Activated CD4-positive, alpha-beta T cell treated with anti-CD3 and anti-CD28 coated beads, Interleukin-2, amount 50 U/mL, for 4 hours (primary cell): ENCODE measurements around the gene IQCE.

Experiments
- DNase-seq, 2 experiments: peaks; one replicate each; pipeline ENCODE4 v3.0.0-alpha.2; 2020

Gene IQCE

DNA sequence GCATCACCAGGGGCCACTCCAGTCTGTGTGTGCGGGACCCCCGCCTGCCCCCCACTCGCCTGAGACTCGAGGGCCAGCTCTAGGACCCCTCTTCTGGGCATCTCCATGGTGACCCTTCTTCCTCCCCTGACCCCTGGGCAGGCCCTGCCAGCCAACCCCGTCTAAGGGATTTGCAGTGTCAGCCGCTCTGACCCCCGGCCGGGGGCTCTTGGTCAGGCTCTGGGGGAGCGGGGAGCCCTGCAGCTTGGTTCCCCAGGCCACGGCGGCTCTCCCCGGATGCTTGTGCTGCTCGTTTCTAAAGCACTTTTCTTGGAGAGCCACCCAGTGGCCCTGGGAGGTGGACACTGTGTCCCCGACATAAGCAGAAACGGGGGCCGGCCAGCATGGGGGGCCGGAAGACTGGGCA is 78.3 kb downstream of the IQCE start:
- DNase-seq: no peak

DNA sequence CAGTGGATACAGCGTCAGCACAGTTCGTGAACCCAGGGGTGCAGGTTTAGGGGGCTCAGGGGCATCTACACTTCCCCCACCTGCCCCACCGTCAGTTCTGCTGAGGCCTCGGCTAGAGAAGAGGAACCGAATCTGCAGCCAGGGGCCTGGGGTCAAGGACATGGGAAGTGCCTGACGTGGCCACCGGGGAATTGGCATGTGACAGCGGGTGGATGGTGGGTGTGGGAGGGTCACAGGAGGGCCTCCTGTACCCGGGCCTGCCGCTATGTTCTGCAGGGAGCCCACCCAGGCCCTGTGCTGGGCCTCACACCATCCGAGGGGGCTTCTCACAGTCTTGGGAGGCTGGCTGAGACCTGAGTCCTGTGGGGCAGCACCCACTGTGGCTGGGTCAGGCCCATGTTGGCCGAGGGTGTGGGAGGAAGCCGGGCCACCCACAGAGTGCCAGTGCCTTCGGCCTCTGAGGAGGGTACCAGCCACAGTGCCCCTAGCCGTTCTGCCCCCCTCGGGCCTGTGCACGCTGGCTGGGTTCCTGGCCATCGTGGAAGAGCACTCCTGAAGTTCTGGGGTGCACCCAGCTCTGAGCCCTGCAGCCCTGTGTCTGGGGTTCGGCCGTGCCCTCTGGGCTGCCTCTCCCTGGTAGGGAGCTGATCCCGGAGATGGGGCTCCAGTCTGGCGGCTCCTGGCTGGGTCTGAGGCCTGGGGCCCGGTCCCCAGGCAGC is 78.9 kb downstream of the IQCE start:
- no peak for DNase-seq

GRCh38 chr7:2638224-2638991 is 79.6 kb downstream of the IQCE start:
- no peak for DNase-seq

GRCh38 chr7:2639181-2639681 is 80.5 kb downstream of the IQCE start:
- no peak for DNase-seq

- DNase-seq: no peak
Measured at GRCh38 chr7:2639695-2640481, 81.1 kb downstream of the IQCE start.

- DNase-seq: no peak
Measured at GRCh38 chr7:2640482-2640830, 81.7 kb downstream of the IQCE start.

DNA sequence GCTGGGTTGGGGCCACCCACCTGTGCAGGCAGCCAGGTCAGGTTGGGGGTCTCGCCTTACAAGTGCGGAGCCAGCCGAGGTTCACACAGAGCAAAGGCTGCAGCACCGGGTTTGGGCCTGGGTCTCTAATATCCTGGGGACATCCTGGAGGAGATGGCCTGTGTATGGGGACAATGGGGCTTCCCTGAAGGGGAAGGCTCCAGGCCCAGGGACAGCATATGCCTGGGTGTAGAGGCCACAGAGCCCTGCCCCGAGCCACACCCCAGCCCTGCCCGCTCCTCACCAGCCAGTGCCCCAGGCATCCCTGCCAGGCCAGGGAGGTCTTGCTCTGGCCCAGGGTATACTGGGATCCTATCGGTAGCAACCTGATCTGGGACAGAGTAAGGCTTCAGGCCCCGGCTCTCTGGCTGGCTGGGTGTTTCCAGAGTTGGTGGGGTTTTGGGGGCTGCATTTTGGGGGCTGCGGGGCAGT is 82.1 kb downstream of the IQCE start:
- DNase-seq: no peak

DNA sequence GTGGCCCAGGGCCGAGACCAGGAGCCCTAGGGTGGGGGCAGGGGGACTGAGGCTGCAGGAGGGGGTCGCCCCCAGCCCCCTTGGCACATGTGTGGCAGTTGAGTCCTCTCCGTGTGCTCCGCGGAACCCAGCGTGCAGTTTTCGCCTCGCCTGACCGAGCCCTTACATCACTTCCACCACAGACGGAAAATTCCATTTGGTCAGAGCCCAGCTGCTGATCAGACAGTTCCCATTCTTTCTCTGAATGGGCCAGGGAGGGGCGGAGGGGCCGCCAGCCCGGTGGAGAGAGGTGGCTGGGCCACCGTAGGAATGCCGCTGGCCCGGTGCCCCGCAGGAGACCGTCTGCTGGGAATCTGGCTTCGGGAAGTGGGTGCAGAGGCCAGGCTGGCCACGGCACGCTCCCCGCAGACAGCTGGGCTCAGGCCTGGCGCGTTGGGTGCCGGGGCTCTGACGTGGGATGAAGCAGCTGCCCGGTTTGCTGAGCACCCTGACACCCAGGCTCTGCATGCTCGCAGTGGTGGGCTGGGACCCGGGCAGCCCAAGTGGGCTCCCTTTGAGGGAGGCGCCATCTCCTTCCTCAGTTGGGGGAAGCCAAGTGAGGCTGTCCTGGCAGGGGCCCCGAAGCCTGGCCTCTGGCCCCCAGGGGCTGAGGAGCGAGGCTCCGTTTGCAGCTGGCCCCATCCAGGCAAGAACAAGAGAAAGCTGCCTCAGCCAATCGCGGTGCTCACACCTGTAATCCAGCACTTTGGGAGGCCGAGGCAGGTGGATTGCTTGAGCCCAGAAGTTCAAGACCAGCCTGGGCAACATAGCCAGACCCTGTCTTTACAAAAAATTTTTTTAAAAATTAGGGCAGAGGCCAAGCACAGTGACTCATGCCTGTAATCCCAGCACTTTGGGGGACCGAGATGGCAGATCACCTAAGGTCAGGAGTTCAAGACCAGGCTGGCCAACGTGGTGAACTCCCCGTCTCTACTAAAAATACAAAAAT is 82.9 kb downstream of the IQCE start:
- DNase-seq: no peak

- no peak for DNase-seq
Measured at GRCh38 chr7:2643386-2644219, 84.8 kb downstream of the IQCE start.

DNA sequence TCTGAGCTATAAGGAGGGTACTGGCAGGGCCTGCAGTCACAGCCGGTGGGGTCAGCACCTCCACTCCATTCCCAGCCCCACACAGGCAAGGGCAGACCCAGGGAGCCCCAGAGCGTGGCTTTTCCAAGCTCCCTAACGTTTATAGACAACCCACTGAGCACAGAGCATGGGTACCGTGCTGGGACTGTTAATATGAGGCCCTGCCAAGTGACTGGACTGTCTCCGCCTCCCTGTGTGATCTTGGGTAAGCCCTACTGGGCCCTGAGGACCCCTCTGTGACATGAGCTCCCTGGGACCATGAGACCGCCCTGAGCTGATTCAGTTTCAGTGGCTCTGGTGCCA is 85.4 kb downstream of the IQCE start:
- DNase-seq: no peak

DNA sequence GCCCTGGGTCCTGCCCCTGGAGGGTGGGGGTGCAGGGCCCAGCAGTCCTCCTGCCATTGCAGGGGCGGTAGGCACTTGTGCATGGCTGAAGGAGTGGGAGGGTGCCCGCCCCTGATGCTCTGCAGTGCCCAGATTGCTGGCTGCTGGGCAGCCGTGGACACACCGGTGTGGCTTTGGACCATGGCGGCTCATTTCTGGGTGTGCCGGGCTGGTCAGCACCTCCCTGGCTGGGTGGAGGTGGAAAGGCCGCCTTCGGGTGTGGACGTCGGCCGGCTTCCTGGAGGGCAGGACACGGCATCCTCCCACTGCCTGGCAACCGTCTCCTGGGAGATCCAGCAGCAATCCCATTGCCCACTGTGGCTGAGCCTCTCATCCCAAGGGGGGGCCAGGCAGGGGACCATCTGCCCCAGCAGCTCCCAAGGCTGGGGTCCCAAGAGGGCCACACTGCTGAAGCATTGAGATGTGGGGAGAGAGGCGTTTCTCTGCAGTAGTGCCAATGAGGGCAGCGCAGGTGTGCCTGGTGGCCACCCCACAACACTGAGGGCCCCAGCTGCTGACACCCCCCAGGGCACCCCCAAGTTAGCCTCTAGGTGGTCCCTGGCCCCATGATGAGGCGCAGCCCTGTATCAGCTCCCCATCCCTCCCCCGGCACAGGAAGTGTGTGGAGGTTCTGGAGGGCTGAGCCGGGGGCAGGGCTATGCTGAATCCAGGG is 85.9 kb downstream of the IQCE start:
- DNase-seq: no peak

GRCh38 chr7:2645274-2645868 is 86.6 kb downstream of the IQCE start:
- DNase-seq: no peak

DNA sequence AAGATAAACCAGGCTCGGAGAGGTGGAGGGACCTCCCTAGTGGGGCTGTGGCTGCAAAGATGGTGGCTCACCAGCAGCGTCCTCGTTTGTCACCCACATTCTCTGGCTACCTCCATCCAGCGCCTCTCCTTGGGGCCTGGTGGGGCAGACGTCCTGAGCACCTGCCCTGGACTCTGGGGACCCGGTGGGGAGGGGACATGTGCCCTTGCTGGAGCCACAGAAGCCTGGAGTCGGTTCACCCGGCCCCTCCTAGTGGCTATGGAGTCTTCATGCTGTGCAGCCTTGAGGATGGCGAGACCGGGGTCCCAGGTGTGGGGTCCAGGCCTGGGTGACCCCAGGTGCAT is 87.5 kb downstream of the IQCE start:
- no peak for DNase-seq

GRCh38 chr7:2646680-2647571 is 88.1 kb downstream of the IQCE start:
- DNase-seq: no peak

GRCh38 chr7:2647594-2648172 is 88.9 kb downstream of the IQCE start:
- DNase-seq: no peak

- no peak for DNase-seq
Measured at GRCh38 chr7:2649139-2649838, 90.5 kb downstream of the IQCE start.

DNA sequence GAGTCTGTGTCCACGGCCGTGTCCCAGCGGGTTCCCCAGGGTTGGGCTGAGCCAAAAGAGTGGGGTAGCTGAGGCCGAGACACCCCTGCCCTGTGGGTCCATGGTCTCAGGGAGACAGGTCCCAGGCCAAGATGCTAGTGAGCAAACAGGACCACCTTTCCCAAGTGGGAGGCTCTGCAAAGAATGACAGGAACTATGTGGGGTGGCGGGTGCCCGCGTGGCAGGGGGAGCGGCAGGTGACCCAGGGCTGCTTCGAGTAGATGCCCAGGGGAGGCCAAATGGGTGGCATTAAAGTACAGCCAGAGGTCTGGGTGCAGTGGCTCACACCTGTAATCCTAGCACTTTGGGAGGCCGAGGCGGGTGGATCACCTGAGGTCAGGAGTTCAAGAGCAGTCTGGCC is 91.2 kb downstream of the IQCE start:
- DNase-seq: no peak

- no peak for DNase-seq
Measured at GRCh38 chr7:2650451-2650850, 91.7 kb downstream of the IQCE start.
